Panc1 (cell line): ENCODE measurements around the gene WNT5B.

Source experiments
- CTCF ChIP-seq: fragments of 450-650 bp; IDR thresholded peaks from 2 replicates; pipeline ENCODE4 v1.5.1; 2017; ENCODE audit warnings: mild to moderate bottlenecking
- POLR2AphosphoS5 ChIP-seq: IDR thresholded peaks from 2 replicates; pipeline ENCODE4 v1.6.1; 2012; ENCODE audit warnings: mild to moderate bottlenecking, low read depth, low read length, moderate library complexity
- REST ChIP-seq, 2 experiments: IDR thresholded peaks; 2 replicates each; pipeline ENCODE4 v1.6.1; 2011 to 2012; ENCODE audit warnings: low read depth in 2 of 2, control low read depth in 1 of 2, low read length in 1 of 2, mild to moderate bottlenecking in 1 of 2, moderate library complexity in 1 of 2; ENCODE audit not compliant: insufficient read depth in 1 of 2
- SIN3A ChIP-seq: IDR thresholded peaks from 2 replicates; pipeline ENCODE4 v1.6.1; 2012; ENCODE audit warnings: low read depth, mild to moderate bottlenecking, low read length, moderate library complexity, borderline replicate concordance; ENCODE audit not compliant: insufficient read depth
- TCF7L2 ChIP-seq: IDR thresholded peaks from 2 replicates; pipeline ENCODE4 v1.6.1; 2011; ENCODE audit warnings: mild to moderate bottlenecking, low read depth, low read length, inconsistent platforms

GRCh38 chr12:1651946-1652345 is 22.9 kb downstream of the WNT5B start:
- TF ChIP-seq CTCF, result no peak
- TF ChIP-seq POLR2AphosphoS5, result no peak
- TF ChIP-seq REST (IDR thresholded peaks at IDR 0.05; ENCODE audit: insufficient read depth in 1 of 2, low read depth in 2 of 2, low read length in 1 of 2), result no peak
- TF ChIP-seq SIN3A, result no peak
- TF ChIP-seq TCF7L2, result no peak
